ENCODE data around the gene IFT43.

GRCh38 chr14:75968456-75968855, 17.1 kb upstream of the IFT43 start:
- TF ChIP-seq CTCF (IDR thresholded peaks at IDR 0.05) (no peak), POLR2AphosphoS5 (IDR thresholded peaks at IDR 0.05; ENCODE audit: low read depth, low read length) (no peak), TCF7L2 (IDR thresholded peaks at IDR 0.05; ENCODE audit: low read depth, low read length) (no peak)

Data from Panc1 (cell line).